DMS153 treated with DMSO at 0.1 percent for 48 hours (cell line): Measurements from ENCODE around the gene LCE1A.

ENCODE experiments used
- DNase-seq: peaks from one replicate; lab custom pipeline; 2025; ENCODE audit not compliant: unreplicated experiment; lab: John Stamatoyannopoulos, UW

Gene LCE1A

GRCh38 chr1:152827173-152827572 lies at the start of gene LCE1A:
LCE1A (plus strand) TSS chr1:152827473; CDS start chr1:152827473, 0 bp downstream.
- no peak for DNase-seq

GRCh38 chr1:152777510-152778137 lies 49.6 kb upstream of the LCE1A start:
- DNase-seq = no peak

GRCh38 chr1:152783095-152783494 lies 44.2 kb upstream of the LCE1A start:
- DNase-seq = no peak

GRCh38 chr1:152786077-152786476 lies 41.2 kb upstream of the LCE1A start, which contains the start of gene LCE1E:
LCE1E (plus strand) TSS chr1:152786257; CDS start chr1:152787300, 1,043 bp downstream.
- peak; percentile 45 for DNase-seq

- DNase-seq = no peak
These were observed 31.6 kb upstream of the LCE1A start for GRCh38 chr1:152795686-152796085.

DNA sequence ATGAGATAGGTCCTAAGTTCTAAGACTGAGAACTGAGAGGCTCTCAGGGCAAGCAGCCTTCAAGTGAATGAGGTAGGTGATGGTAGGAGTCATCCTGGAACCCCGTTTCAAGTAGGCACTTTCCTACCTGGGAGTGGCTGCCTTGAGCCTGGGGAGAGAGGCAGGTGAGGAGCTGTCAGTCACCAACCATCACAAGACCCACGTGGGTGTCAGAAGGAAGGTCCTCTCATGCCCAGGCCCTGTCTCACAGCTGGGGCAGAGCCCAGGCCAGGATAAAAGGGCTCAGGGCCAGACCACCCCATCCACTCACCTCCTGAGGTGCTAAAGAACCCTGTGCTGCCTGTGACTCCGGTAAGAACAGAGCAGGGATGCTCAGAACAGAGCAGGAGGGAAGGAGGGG lies 30.9 kb upstream of the LCE1A start, which contains the start of gene LCE1D:
Gene LCE1D (plus strand): TSS at position 301 of the 400 bp plus-strand sequence. CDS start 1,074 bp downstream, outside the sequence.
- DNase-seq = no peak

DNA sequence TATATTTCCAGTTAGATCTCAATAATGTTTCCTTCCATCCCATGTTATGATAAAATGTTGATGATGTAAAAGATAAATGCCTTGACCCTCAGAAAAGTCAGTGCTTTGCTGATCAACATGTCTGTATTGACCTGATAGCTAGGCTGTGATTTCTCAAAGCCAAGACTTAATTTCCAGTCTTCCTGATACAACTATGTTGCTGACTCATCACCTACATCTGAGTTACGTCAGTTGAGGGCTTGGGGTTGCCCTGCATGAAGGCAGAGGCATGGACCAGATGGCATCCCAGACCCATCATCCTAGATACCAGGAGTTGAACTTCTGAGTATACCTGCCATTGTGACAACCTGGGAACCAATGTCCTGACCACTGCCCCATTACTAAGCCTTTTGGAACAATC lies 25.9 kb upstream of the LCE1A start:
- no peak for DNase-seq

DNA sequence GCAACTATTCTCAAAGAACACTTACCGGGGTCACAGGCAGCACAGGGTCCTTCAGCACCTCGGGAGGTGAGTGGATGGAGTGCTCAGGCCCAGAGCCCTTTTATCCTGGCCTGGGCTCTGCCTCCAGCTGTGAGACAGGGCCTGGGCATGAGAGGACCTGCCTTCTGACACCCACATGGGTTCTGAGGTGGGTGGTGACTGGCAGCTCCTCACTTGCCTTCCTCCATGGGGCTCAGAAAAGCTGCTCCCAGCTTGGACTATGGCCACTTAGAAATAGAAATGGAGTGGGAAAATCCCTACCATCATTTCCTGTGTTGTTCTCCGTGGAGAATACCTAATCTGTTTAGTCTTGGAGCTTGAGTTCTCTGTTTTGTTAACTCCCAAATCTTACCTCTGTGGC lies 20.7 kb upstream of the LCE1A start, which contains the start of gene LCE1C:
Gene LCE1C (minus strand): TSS at position 76 of the 400 bp plus-strand sequence. CDS start 1,173 bp downstream, outside the sequence.
- DNase-seq = no peak

GRCh38 chr1:152811050-152811449 lies 16.2 kb upstream of the LCE1A start:
- no peak for DNase-seq

DNA sequence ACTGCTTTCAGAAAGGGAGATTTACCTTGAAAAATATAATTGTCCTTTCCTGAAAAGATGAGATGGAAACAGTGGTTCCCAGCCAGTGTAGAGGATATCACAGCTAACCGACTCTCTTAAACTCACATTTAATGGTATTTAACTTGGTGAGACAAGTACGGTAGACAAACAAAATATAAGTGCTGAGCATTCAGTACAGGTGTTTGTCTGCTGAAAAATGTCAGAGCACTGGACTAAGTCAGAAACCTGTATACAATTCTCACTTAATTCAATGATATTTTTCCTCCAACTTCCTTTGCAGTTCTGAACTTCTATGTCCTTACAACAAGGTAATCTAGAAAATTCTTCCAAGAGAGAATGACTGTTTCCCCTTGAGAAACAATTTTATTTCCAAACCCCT lies 15.6 kb upstream of the LCE1A start, which contains the start of gene LCE1B:
Gene LCE1B (plus strand): TSS at position 301 of the 400 bp plus-strand sequence. CDS start 476 bp downstream, outside the sequence.
- no peak for DNase-seq

- no peak for DNase-seq
These were observed 10.0 kb upstream of the LCE1A start for GRCh38 chr1:152817309-152817708.

DNA sequence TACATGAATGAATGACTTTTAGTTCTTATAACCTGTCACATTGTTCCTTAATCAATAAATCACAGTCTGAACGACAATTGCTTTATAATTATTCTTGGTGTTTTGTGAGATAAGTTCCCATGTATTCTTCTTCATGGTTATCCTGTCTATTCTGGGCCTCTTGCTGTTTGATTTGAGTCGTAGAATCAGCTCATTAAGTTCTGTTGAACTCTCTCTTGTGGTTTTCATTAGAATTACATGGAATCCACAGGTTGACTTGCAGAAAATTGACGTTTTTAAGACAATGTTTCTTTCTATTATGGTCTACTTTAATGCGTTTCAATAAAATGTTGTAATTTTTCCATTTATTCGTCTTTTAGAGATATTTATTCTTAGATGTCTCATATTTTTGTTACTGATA lies 4.0 kb upstream of the LCE1A start:
- DNase-seq = no peak

- DNase-seq = no peak
These were observed 2.3 kb upstream of the LCE1A start for GRCh38 chr1:152824964-152825363.

DNA sequence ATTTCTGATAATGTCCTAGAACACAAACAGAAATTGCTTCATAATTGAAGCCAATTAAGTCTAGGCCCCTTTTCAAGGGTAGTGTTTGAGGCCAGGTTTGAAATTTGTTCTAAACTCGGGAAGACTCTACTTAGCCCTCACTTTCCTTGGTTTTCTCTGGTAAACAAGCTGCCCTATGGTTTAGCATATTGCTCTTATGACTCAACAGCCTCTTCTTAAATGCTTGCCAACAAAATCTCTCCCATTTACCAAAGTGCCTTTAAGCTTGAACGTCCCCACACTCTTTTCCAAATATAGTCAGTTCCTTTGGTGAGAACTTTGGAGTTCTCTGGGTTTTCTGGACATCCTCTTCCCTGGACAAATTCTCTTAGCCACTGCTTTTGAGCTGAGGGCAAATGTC lies 9.6 kb downstream of the LCE1A start:
- no peak for DNase-seq

GRCh38 chr1:152842556-152842955 lies 15.3 kb downstream of the LCE1A start, which contains the start of gene LCE6A:
LCE6A (plus strand) TSS chr1:152842856; CDS start chr1:152843521, 665 bp downstream.
- no peak for DNase-seq

DNA sequence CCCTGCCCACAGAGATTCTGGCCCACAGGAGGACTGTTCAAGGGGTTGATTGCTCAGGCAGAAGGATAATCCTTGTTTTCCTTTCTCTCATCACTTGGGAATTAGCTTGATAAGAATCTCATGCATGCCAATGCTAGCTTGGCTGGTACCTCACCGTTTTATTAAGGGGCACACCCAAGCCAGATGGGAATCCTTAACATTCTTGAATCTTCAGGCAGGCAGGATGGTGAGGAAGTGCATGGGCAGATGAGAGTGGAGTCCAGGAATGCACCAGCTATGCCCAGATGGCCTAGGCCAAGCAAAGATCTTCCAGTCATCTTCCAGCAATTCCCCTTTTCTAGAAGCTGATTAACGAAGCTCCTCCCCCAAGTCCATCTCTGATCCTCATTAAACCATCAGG lies 28.4 kb downstream of the LCE1A start:
- no peak for DNase-seq

- DNase-seq = no peak
These were observed 30.8 kb downstream of the LCE1A start for GRCh38 chr1:152858062-152858461.

DNA sequence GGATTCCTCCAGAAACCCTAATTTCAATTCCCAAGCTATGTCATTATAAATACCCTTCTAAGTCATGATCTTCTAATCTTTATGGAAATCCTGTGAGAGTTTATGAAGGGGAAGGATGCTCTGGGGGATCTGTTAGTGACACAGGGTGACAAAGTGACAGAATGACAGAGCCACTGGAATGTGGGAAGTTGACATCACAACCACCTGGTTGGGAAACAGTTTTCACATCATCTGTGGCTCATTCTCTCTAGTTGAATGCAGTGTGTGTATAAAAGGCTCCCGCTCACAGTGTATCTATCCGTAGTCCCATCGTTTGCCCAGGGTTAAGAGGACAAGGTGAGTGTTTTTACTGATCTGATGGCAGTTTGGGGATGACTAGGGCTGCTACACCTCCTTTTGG lies 32.4 kb downstream of the LCE1A start, which contains the start of gene LCE7A:
Gene LCE7A (plus strand): TSS at position 301 of the 400 bp plus-strand sequence. CDS start 702 bp downstream, outside the sequence.
- no peak for DNase-seq

GRCh38 chr1:152860129-152860528 lies 32.9 kb downstream of the LCE1A start:
- no peak for DNase-seq

DNA sequence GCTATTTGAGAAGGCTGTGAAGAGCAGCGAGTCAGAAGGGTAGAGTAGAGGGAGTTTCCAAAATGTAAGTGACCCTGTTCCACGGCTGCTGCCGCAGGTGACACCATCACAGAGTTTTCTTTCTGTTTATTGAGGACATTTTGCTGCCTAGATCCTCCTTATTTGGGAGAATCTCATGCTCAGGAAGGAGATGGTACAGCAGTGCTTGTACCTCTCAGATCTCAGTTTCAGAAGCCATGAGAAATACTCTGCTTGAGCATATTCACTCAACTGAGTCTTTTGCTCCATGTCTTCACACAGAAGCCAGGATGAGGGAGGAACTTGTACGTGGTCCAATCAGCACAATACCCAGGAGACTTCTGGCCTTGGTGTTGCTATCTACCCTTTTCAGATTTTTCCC lies 34.1 kb downstream of the LCE1A start:
- no peak for DNase-seq

DNA sequence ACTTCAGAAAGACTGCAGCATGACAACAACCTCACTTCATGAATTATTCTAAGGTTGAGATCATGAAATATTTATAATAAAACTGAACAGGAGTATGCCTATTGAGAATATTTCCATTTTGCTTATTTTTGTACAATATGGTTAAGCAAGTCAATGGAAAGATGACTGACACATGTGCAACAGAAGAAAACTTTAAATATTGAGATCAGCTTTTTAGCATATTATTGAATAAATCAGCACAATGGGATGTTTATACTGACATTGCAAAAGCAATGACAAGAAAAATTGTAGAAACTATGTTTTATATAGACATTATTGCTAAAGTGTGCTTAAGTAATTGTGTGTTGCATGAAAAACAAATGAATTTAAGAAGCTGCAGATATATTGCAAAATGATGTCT lies 37.2 kb downstream of the LCE1A start:
- no peak for DNase-seq

GRCh38 chr1:152866321-152866720 lies 39.0 kb downstream of the LCE1A start:
- DNase-seq = no peak
